ENCODE data around the gene RPAP2. TPM values are rescaled to one million over a fixed set of nuclear protein-coding genes. Genes with fewer than 3 reads are reported as not detected.
A peak's percentile ranks its signal among the peaks of the same experiment; 100 is the strongest.
"Not testable (repeated sequence)": the region's sequence is repeated elsewhere in the genome, so short reads cannot be mapped to it uniquely, and the experiment has no call there.

RPAP2 gene
- total and polyA plus RNA-seq, 7 experiments from 2014 or later: 21.3 to 50.7 (median 29.6) TPM

- Mint-ChIP-seq H3K27ac (no peak overlapping the region), H3K27me3 (no peaks in the 10 kb centered on the region), H3K9me3 (peaks cover 0 to 4% (median 0%) of the 10 kb centered on the region in 11 donors), H3K4me1 (peaks cover 0 to 24% (median 6%) of the 10 kb centered on the region in 7 donors), H3K36me3 (peaks cover 26 to 64% (median 52%) of the 10 kb centered on the region in 5 donors), H3K4me3 (no peak overlapping the region)
- Histone ChIP-seq H3K27me3 (ENCODE audit: control insufficient read depth in 2 of 2, insufficient read depth in 2 of 2, low read length in 2 of 2) (no peaks in the 10 kb centered on the region), H3K4me3 (ENCODE audit: low read length) (no peak overlapping the region), H3K4me1 (ENCODE audit: control insufficient read depth in 2 of 2, insufficient read depth in 2 of 2, low read length in 2 of 2) (no peaks in the 10 kb centered on the region), H3K36me3 (ENCODE audit: control insufficient read depth in 2 of 3, insufficient read depth in 3 of 3, low read length in 3 of 3) (peaks cover 0 to 35% (median 6%) of the 10 kb centered on the region in 3 experiments), H3K27ac (ENCODE audit: low read depth, low read length) (no peak overlapping the region), H3K9me3 (ENCODE audit: control insufficient read depth in 2 of 3, low read length in 3 of 3) (no peaks in the 10 kb centered on the region)
- POLR2A ChIA-PET: no interaction called here
- intact Hi-C loops (cut with micrococcal nuclease): no loop called here
- ATAC-seq (no peak), DNase-seq (no peak)
- CTCF ChIA-PET: no interaction called here
Measured at GRCh38 chr1:92276082-92276481, 22.8 kb upstream of the RPAP2 start.

- DNase-seq: no peak
- H3K27me3 ChIP-seq (ENCODE audit: control insufficient read depth in 2 of 2, insufficient read depth in 2 of 2, low read length in 2 of 2): no peaks in the 10 kb centered on the region
- Mint-ChIP-seq H3K4me3 (no peak overlapping the region), H3K27me3 (no peaks in the 10 kb centered on the region), H3K27ac (no peak overlapping the region), H3K36me3 (peaks cover 29 to 76% (median 62%) of the 10 kb centered on the region in 5 donors), H3K4me1 (peaks cover 2 to 27% (median 9%) of the 10 kb centered on the region in 7 donors), H3K9me3 (peaks cover 0 to 10% (median 0%) of the 10 kb centered on the region in 11 donors)
- CTCF ChIA-PET: no interaction called here
- intact Hi-C loops (cut with micrococcal nuclease): no loop called here
- POLR2A ChIA-PET: interaction anchor here (0.6 kb wide), 1 partner anchor 38 kb away, joined by 3 read pairs; no protein-coding TSS in a partner anchor
- no peak overlapping the region for H3K27ac ChIP-seq (ENCODE audit: low read depth, low read length)
- H3K36me3 ChIP-seq (ENCODE audit: control insufficient read depth in 2 of 3, insufficient read depth in 3 of 3, low read length in 3 of 3): peaks cover 0 to 28% (median 6%) of the 10 kb centered on the region in 3 experiments
- H3K9me3 ChIP-seq (ENCODE audit: control insufficient read depth in 2 of 3, low read length in 3 of 3): no peaks in the 10 kb centered on the region
- no peaks in the 10 kb centered on the region for H3K4me1 ChIP-seq (ENCODE audit: control insufficient read depth in 2 of 2, insufficient read depth in 2 of 2, low read length in 2 of 2)
- ATAC-seq: no peak
- no peak overlapping the region for H3K4me3 ChIP-seq (ENCODE audit: low read length)
Measured at GRCh38 chr1:92277105-92277723, 21.6 kb upstream of the RPAP2 start.

- H3K4me3 ChIP-seq (ENCODE audit: low read length); H3K4me3 Mint-ChIP-seq; H3K9me3 ChIP-seq (ENCODE audit: control insufficient read depth in 2 of 3, low read length in 3 of 3); ATAC-seq; H3K27ac ChIP-seq (ENCODE audit: low read depth, low read length); H3K4me1 ChIP-seq (ENCODE audit: control insufficient read depth in 2 of 2, insufficient read depth in 2 of 2, low read length in 2 of 2); H3K27me3 Mint-ChIP-seq; POLR2A ChIA-PET; DNase-seq; H3K27ac Mint-ChIP-seq; H3K27me3 ChIP-seq (ENCODE audit: control insufficient read depth in 2 of 2, insufficient read depth in 2 of 2, low read length in 2 of 2); intact Hi-C loops (cut with micrococcal nuclease); CTCF ChIA-PET: not testable (repeated sequence)
- H3K36me3 ChIP-seq (ENCODE audit: control insufficient read depth in 2 of 3, insufficient read depth in 3 of 3, low read length in 3 of 3): peaks cover 0 to 28% (median 6%) of the 10 kb centered on the region in 3 experiments
- Mint-ChIP-seq H3K9me3 (peaks cover 0 to 16% (median 0%) of the 10 kb centered on the region in 11 donors), H3K4me1 (peaks cover 4 to 34% (median 30%) of the 10 kb centered on the region in 7 donors), H3K36me3 (peaks cover 37 to 86% (median 75%) of the 10 kb centered on the region in 5 donors)
Measured at GRCh38 chr1:92279781-92280180, 19.1 kb upstream of the RPAP2 start.

GRCh38 chr1:92281411-92281810 lies 17.4 kb upstream of the RPAP2 start:
- ATAC-seq; H3K4me3 ChIP-seq (ENCODE audit: low read length); POLR2A ChIA-PET; CTCF ChIA-PET; H3K27me3 Mint-ChIP-seq; H3K27me3 ChIP-seq (ENCODE audit: control insufficient read depth in 2 of 2, insufficient read depth in 2 of 2, low read length in 2 of 2); DNase-seq; H3K27ac Mint-ChIP-seq; H3K9me3 ChIP-seq (ENCODE audit: control insufficient read depth in 2 of 3, low read length in 3 of 3); H3K4me3 Mint-ChIP-seq; H3K27ac ChIP-seq (ENCODE audit: low read depth, low read length); H3K4me1 ChIP-seq (ENCODE audit: control insufficient read depth in 2 of 2, insufficient read depth in 2 of 2, low read length in 2 of 2); intact Hi-C loops (cut with micrococcal nuclease): not testable (repeated sequence)
- Mint-ChIP-seq H3K36me3 (peaks cover 30 to 91% (median 78%) of the 10 kb centered on the region in 5 donors), H3K9me3 (peaks cover 0 to 16% (median 0%) of the 10 kb centered on the region in 11 donors), H3K4me1 (peaks cover 4 to 30% (median 24%) of the 10 kb centered on the region in 7 donors)
- H3K36me3 ChIP-seq (ENCODE audit: control insufficient read depth in 2 of 3, insufficient read depth in 3 of 3, low read length in 3 of 3): peaks cover 0 to 21% (median 6%) of the 10 kb centered on the region in 3 experiments

GRCh38 chr1:92291372-92291999 lies 7.4 kb upstream of the RPAP2 start:
- no peaks in the 10 kb centered on the region for H3K27me3 ChIP-seq (ENCODE audit: control insufficient read depth in 2 of 2, insufficient read depth in 2 of 2, low read length in 2 of 2)
- intact Hi-C loops (cut with micrococcal nuclease): loop anchor here (1.0 to 10.0 kb wide), 6 partner anchors 19 to 1127 kb away; no protein-coding TSS in a partner anchor
- H3K36me3 ChIP-seq (ENCODE audit: control insufficient read depth in 2 of 3, insufficient read depth in 3 of 3, low read length in 3 of 3): peaks cover 0 to 21% (median 3%) of the 10 kb centered on the region in 3 experiments
- ATAC-seq (peak; percentile 65), DNase-seq (peak in 4 of 9 donors; percentile 5 to 45 (median 41))
- no peak overlapping the region for H3K4me3 ChIP-seq (ENCODE audit: low read length)
- CTCF ChIA-PET: interaction anchor here (0.6 to 2.6 kb wide), 12 partner anchors 32 to 411 kb away, joined by 3 to 27 read pairs (median 4); no protein-coding TSS in a partner anchor
- Mint-ChIP-seq H3K27ac (no peak overlapping the region), H3K27me3 (no peaks in the 10 kb centered on the region), H3K9me3 (no peaks in the 10 kb centered on the region), H3K4me3 (no peak overlapping the region), H3K36me3 (peaks cover 15 to 45% (median 34%) of the 10 kb centered on the region in 5 donors), H3K4me1 (peaks cover 18 to 31% (median 24%) of the 10 kb centered on the region in 7 donors)
- H3K27ac ChIP-seq (ENCODE audit: low read depth, low read length): no peak overlapping the region
- no peaks in the 10 kb centered on the region for H3K9me3 ChIP-seq (ENCODE audit: control insufficient read depth in 2 of 3, low read length in 3 of 3)
- POLR2A ChIA-PET: no interaction called here
- no peaks in the 10 kb centered on the region for H3K4me1 ChIP-seq (ENCODE audit: control insufficient read depth in 2 of 2, insufficient read depth in 2 of 2, low read length in 2 of 2)

GRCh38 chr1:92298213-92298572 lies 666 bp upstream of the RPAP2 start:
- DNase-seq: peak in 1 of 9 donors; percentile 10
- Histone ChIP-seq H3K27ac (ENCODE audit: low read depth, low read length) (peak overlapping the region; percentile 98), H3K27me3 (ENCODE audit: control insufficient read depth in 2 of 2, insufficient read depth in 2 of 2, low read length in 2 of 2) (no peaks in the 10 kb centered on the region), H3K36me3 (ENCODE audit: control insufficient read depth in 2 of 3, insufficient read depth in 3 of 3, low read length in 3 of 3) (peaks cover 0 to 20% (median 0%) of the 10 kb centered on the region in 3 experiments), H3K4me3 (ENCODE audit: low read length) (peak overlapping the region; percentile 93), H3K9me3 (ENCODE audit: control insufficient read depth in 2 of 3, low read length in 3 of 3) (no peaks in the 10 kb centered on the region), H3K4me1 (ENCODE audit: control insufficient read depth in 2 of 2, insufficient read depth in 2 of 2, low read length in 2 of 2) (peaks cover 10 to 19% of the 10 kb centered on the region in 2 donors)
- CTCF ChIA-PET: interaction anchor here (0.8 to 1.5 kb wide), 4 partner anchors 12 to 299 kb away, joined by 3 to 7 read pairs (median 4); no protein-coding TSS in a partner anchor
- Mint-ChIP-seq H3K27ac (peak overlapping the region; percentile 91 to 99 (median 97)), H3K27me3 (no peaks in the 10 kb centered on the region), H3K4me1 (peaks cover 35 to 65% (median 51%) of the 10 kb centered on the region in 7 donors), H3K4me3 (peak overlapping the region; percentile 93 to 99 (median 97)), H3K9me3 (no peaks in the 10 kb centered on the region), H3K36me3 (peaks cover 10 to 32% (median 21%) of the 10 kb centered on the region in 5 donors)
- intact Hi-C loops (cut with micrococcal nuclease): loop anchor here (1.0 to 10.0 kb wide), 11 partner anchors 18 to 1133 kb away; partner anchors contain the start of genes CDC7 (in 2 of the 2), BTBD8 (in 1 of the 2), RPL5 (in 1 of the 2) and TGFBR3 (in 1 of the 2)
- POLR2A ChIA-PET: interaction anchor here (0.8 to 2.3 kb wide), 2 partner anchors 20 to 382 kb away, joined by 3 to 14 read pairs; no protein-coding TSS in a partner anchor
- no peak for ATAC-seq
